Measurements from ENCODE around the gene TRAPPC11. TPM values are rescaled to one million over a fixed set of nuclear protein-coding genes. Genes with fewer than 3 reads are reported as not detected.
A peak's percentile ranks its signal among the peaks of the same experiment; 100 is the strongest.

Gene TRAPPC11
- total RNA-seq, 1 experiment from 2014 or later, result 21.1 TPM

DNA sequence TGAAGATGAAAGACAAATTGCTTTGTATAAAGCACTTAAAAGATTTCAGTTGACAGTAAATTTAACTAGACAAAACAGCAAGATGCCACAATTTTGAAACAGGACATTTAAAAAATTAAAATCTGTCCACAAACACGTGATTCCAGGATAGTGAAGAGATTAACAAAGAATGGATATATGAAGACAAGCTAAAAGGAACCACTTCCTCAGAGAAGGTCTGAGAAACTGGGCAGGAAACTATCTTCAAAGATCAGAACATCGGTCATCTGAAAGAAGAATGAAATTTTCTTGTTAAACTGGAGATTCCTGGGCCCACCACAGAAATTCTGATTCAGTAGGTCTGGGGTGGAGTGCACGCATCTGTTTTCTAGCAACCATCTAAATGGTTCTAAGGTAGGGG, 1.5 kb upstream of the TRAPPC11 start:
- intact Hi-C loops (cut with micrococcal nuclease; ENCODE audit: unreplicated experiment) (no loop called here), in situ Hi-C loops (cut with HindIII; ENCODE audit: low pct_unique_long_range_greater_than_20kb, low sequenced_read_pairs) (no loop called here)
- Histone ChIP-seq H3K27me3 (ENCODE audit: control insufficient read depth, insufficient read depth, low read length) (no peaks in the 10 kb centered on the region), H3K9me3 (ENCODE audit: control insufficient read depth, insufficient read depth, low read depth, low read length) (no peaks in the 10 kb centered on the region), H3K4me1 (ENCODE audit: control insufficient read depth, insufficient read depth, low read length) (0 out of 2 replicates have a peak, but pooled peaks cover 4% of the 10 kb centered on the region), H3K36me3 (ENCODE audit: control insufficient read depth, insufficient read depth, low read length) (peaks cover 3% of the 10 kb centered on the region), H3K4me3 (ENCODE audit: low read depth in 2 of 2, low read length in 2 of 2) (peak overlapping the region; percentile 83 to 95), H3K27ac (ENCODE audit: low read length) (peak overlapping the region; percentile 89)
- DNase-seq (ENCODE audit: low read depth, low spot score) (no peak), ATAC-seq (no peak)
- ChIA-PET POLR2A (no interaction called here), CTCF (no interaction called here)
- BruUV-seq (replicated peaks), result no TSS peak
- TF ChIP-seq TCF7L2 (IDR thresholded peaks at IDR 0.05; ENCODE audit: low read depth, low read length), result no peak
- no peak for TF ChIP-seq SIN3A (IDR thresholded peaks at IDR 0.05; ENCODE audit: borderline replicate concordance, insufficient read depth, low read depth, low read length)
- TF ChIP-seq, protein P1, sequence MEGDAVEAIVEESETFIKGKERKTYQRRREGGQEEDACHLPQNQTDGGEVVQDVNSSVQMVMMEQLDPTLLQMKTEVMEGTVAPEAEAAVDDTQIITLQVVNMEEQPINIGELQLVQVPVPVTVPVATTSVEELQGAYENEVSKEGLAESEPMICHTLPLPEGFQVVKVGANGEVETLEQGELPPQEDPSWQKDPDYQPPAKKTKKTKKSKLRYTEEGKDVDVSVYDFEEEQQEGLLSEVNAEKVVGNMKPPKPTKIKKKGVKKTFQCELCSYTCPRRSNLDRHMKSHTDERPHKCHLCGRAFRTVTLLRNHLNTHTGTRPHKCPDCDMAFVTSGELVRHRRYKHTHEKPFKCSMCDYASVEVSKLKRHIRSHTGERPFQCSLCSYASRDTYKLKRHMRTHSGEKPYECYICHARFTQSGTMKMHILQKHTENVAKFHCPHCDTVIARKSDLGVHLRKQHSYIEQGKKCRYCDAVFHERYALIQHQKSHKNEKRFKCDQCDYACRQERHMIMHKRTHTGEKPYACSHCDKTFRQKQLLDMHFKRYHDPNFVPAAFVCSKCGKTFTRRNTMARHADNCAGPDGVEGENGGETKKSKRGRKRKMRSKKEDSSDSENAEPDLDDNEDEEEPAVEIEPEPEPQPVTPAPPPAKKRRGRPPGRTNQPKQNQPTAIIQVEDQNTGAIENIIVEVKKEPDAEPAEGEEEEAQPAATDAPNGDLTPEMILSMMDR (IDR thresholded peaks at IDR 0.05), result no peak
- TF ChIP-seq POLR2AphosphoS5 (IDR thresholded peaks at IDR 0.05; ENCODE audit: low read depth, low read length), result no peak
- no peak for TF ChIP-seq REST (IDR thresholded peaks at IDR 0.05; ENCODE audit: insufficient read depth in 1 of 2, low read depth in 2 of 2, low read length in 1 of 2)

DNA sequence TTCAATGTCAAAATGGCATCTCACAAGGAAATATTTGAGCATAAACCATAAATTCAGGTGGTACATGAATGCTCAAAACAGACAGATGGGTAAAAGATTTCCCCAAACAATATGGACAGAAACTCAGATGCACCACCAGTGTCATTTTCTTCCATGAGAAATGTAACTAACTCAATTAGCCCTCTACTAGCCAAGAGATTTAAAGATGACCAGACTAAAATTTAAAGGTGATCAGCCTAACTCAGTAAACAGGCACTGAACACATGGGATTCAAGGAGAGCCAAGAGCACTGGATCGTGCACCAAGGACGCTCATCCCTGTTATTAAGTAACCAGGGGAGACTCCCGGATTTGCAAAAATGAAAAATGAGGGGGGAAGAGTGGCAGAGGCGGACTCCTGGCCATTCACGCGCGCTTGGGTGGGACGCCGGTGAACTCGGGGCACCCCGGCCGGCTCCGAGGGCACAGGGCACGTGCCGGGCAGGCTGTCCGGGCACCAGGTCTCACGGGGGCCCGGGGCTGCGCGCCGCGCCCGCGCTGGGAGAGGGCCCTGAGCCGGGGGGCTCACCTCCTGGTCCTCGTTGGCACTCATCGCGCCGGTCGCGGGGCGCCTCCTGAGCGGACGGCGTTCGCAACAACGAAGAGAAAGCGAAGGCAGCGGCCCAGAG, 598 bp upstream of the TRAPPC11 start:
- Histone ChIP-seq H3K27ac (ENCODE audit: low read length) (peak overlapping the region; percentile 89), H3K36me3 (ENCODE audit: control insufficient read depth, insufficient read depth, low read length) (peaks cover 3% of the 10 kb centered on the region), H3K9me3 (ENCODE audit: control insufficient read depth, insufficient read depth, low read depth, low read length) (no peaks in the 10 kb centered on the region), H3K27me3 (ENCODE audit: control insufficient read depth, insufficient read depth, low read length) (no peaks in the 10 kb centered on the region), H3K4me3 (ENCODE audit: low read depth in 2 of 2, low read length in 2 of 2) (peak overlapping the region; percentile 83 to 95), H3K4me1 (ENCODE audit: control insufficient read depth, insufficient read depth, low read length) (0 out of 2 replicates have a peak, but pooled peaks cover 4% of the 10 kb centered on the region)
- intact Hi-C loops (cut with micrococcal nuclease; ENCODE audit: unreplicated experiment) (no loop called here), in situ Hi-C loops (cut with HindIII; ENCODE audit: low pct_unique_long_range_greater_than_20kb, low sequenced_read_pairs) (no loop called here)
- DNase-seq (ENCODE audit: low read depth, low spot score) (no peak), ATAC-seq (peak; percentile 52)
- TF ChIP-seq TCF7L2 (IDR thresholded peaks at IDR 0.05; ENCODE audit: low read depth, low read length) (no peak), SIN3A (IDR thresholded peaks at IDR 0.05; ENCODE audit: borderline replicate concordance, insufficient read depth, low read depth, low read length) (0 out of 2 replicates have a peak, but pooled peaks have one; percentile 27)
- TF ChIP-seq, protein P1 (IDR thresholded peaks at IDR 0.05), result no peak
- ChIA-PET CTCF (no interaction called here), POLR2A (no interaction called here)
- BruUV-seq (replicated peaks), result no TSS peak

All from Panc1 (cell line).